ENCODE data around the gene CERT1. TPM values are rescaled to one million over a fixed set of nuclear protein-coding genes. Genes with fewer than 3 reads are reported as not detected.

Gene CERT1
- total RNA-seq, 4 donors from 2014 or later: 36.9 to 65.8 (median 43.0) TPM

- DNase-seq: no peak
- Histone ChIP-seq H3K27ac (no peak overlapping the region), H3K4me1 (no peaks in the 10 kb centered on the region), H3K36me3 (no peaks in the 10 kb centered on the region), H3K9me3 (no peaks in the 10 kb centered on the region), H3K27me3 (no peaks in the 10 kb centered on the region), H3K4me3 (no peak overlapping the region)
- TF ChIP-seq CTCF (IDR thresholded peaks at IDR 0.05) (no peak), POLR2A (IDR thresholded peaks at IDR 0.05) (no peak)
- intact Hi-C loops (cut with DNase I; ENCODE audit: low total_unique reads): no loop called here
Measured at GRCh38 chr5:75532190-75532589, 20.8 kb upstream of the CERT1 start.

GRCh38 chr5:75529185-75529584 is 17.8 kb upstream of the CERT1 start:
- no peak for DNase-seq
- Histone ChIP-seq H3K27ac (no peak overlapping the region), H3K9me3 (no peaks in the 10 kb centered on the region), H3K27me3 (no peaks in the 10 kb centered on the region), H3K36me3 (no peaks in the 10 kb centered on the region), H3K4me3 (no peak overlapping the region), H3K4me1 (no peaks in the 10 kb centered on the region)
- TF ChIP-seq CTCF (IDR thresholded peaks at IDR 0.05) (no peak), POLR2A (IDR thresholded peaks at IDR 0.05) (no peak)
- intact Hi-C loops (cut with DNase I; ENCODE audit: low total_unique reads): no loop called here

GRCh38 chr5:75526070-75526469 is 14.6 kb upstream of the CERT1 start:
- Histone ChIP-seq H3K9me3 (peaks cover 0 to 11% of the 10 kb centered on the region in 2 donors), H3K4me1 (no peaks in the 10 kb centered on the region), H3K36me3 (no peaks in the 10 kb centered on the region), H3K27me3 (no peaks in the 10 kb centered on the region), H3K27ac (no peak overlapping the region), H3K4me3 (no peak overlapping the region)
- intact Hi-C loops (cut with DNase I; ENCODE audit: low total_unique reads): no loop called here
- DNase-seq: no peak
- no peak for TF ChIP-seq CTCF (IDR thresholded peaks at IDR 0.05)
- TF ChIP-seq POLR2A (IDR thresholded peaks at IDR 0.05): no peak

- Histone ChIP-seq H3K36me3 (no peaks in the 10 kb centered on the region), H3K27me3 (no peaks in the 10 kb centered on the region), H3K9me3 (peaks cover 0 to 18% of the 10 kb centered on the region in 2 donors), H3K4me1 (no peaks in the 10 kb centered on the region), H3K4me3 (no peak overlapping the region), H3K27ac (no peak overlapping the region)
- TF ChIP-seq POLR2A (IDR thresholded peaks at IDR 0.05) (no peak), CTCF (IDR thresholded peaks at IDR 0.05) (no peak)
- DNase-seq: no peak
- intact Hi-C loops (cut with DNase I; ENCODE audit: low total_unique reads): no loop called here
Measured at GRCh38 chr5:75525344-75525743, 13.9 kb upstream of the CERT1 start.

GRCh38 chr5:75524591-75524990 is 13.2 kb upstream of the CERT1 start:
- intact Hi-C loops (cut with DNase I; ENCODE audit: low total_unique reads): no loop called here
- no peaks in the 10 kb centered on the region for H3K4me1 ChIP-seq
- peaks cover 0 to 22% of the 10 kb centered on the region in 2 donors for H3K9me3 ChIP-seq
- H3K27me3 ChIP-seq: no peaks in the 10 kb centered on the region
- no peak for DNase-seq
- H3K4me3 ChIP-seq: no peak overlapping the region
- H3K27ac ChIP-seq: no peak overlapping the region
- no peaks in the 10 kb centered on the region for H3K36me3 ChIP-seq
- TF ChIP-seq CTCF (IDR thresholded peaks at IDR 0.05): no peak
- no peak for TF ChIP-seq POLR2A (IDR thresholded peaks at IDR 0.05)
